PC-3 (cell line): ENCODE data around the gene SETBP1.

Experiments used
- EZH2 ChIP-seq: fragments of 300-600 bp; sonication (generic); IDR thresholded peaks from one replicate; pipeline ENCODE4 v1.6.1; 2017; ENCODE audit warnings: antibody characterized with exemption, mild to moderate bottlenecking, low read length; ENCODE audit not compliant: unreplicated experiment
- EZH2phosphoT487 ChIP-seq: fragments of 300-600 bp; sonication (generic); IDR thresholded peaks from 2 replicates; pipeline ENCODE4 v1.6.1; 2018; ENCODE audit warnings: mild to moderate bottlenecking, antibody characterized with exemption, low read length, borderline replicate concordance
- TF ChIP-seq, protein P1 (sequence below): fragments of 300-600 bp; sonication (generic); conservative IDR thresholded peaks from 2 replicates; pipeline ENCODE4 v1.5.1; 2017; ENCODE audit warnings: antibody characterized with exemption, low read depth, mild to moderate bottlenecking, low read length

DNA sequence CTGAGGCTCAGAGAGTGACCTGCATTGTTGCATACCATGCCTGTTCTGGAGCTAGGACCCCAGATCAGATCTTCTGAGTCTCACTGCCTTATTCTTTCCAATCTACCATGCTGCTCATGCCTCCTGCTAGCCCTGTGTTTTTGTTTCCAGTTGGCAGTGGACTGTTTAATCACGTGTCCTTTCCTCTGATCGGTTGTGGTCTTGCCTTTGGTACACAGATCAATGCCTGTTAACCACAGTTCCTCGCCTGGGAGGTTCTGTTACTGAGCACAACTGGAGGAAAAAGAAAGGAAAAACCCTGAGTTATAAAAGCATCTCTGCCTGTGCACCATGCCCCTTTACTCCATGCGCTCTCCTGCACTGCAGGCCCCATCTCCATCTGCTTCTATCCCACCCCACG, 329.1 kb downstream of the SETBP1 start:
- no peak for TF ChIP-seq EZH2phosphoT487
- TF ChIP-seq, protein P1, sequence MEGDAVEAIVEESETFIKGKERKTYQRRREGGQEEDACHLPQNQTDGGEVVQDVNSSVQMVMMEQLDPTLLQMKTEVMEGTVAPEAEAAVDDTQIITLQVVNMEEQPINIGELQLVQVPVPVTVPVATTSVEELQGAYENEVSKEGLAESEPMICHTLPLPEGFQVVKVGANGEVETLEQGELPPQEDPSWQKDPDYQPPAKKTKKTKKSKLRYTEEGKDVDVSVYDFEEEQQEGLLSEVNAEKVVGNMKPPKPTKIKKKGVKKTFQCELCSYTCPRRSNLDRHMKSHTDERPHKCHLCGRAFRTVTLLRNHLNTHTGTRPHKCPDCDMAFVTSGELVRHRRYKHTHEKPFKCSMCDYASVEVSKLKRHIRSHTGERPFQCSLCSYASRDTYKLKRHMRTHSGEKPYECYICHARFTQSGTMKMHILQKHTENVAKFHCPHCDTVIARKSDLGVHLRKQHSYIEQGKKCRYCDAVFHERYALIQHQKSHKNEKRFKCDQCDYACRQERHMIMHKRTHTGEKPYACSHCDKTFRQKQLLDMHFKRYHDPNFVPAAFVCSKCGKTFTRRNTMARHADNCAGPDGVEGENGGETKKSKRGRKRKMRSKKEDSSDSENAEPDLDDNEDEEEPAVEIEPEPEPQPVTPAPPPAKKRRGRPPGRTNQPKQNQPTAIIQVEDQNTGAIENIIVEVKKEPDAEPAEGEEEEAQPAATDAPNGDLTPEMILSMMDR: no peak
- no peak for TF ChIP-seq EZH2
